Measurements from ENCODE around the gene UTP25. TPM values are rescaled to one million over a fixed set of nuclear protein-coding genes. Genes with fewer than 3 reads are reported as not detected.

Gene UTP25
- total and polyA plus RNA-seq, 2 of the 4 experiments (the other 2 are of a cell fraction): 7.1 to 17.4 TPM

GRCh38 chr1:209880031-209880430, 52.3 kb downstream of the UTP25 start:
- no peak for DNase-seq
- no peak for ATAC-seq (ENCODE audit: low read depth)
- WGBS, 2 experiments (ENCODE audit: extremely low coverage in 2 of 2, insufficient read length in 1 of 2): no CpG with 5 or more reads among the region's 3 CpGs
- no peak overlapping the region for H2BK15ac ChIP-seq (ENCODE audit: low read depth, low read length)
- H2AK5ac ChIP-seq (ENCODE audit: low read depth, low read length): no peak overlapping the region
- H3K18ac ChIP-seq (ENCODE audit: low read depth, low read length): no peak overlapping the region
- no peak overlapping the region for H3K14ac ChIP-seq (replicated peaks; ENCODE audit: low read depth, low read length)
- no peak overlapping the region for H3K9ac ChIP-seq (ENCODE audit: low read depth, low read length)
- no peak overlapping the region for H3K23ac ChIP-seq (ENCODE audit: low read depth, low read length)
- H2BK20ac ChIP-seq (ENCODE audit: low read depth, low read length): no peak overlapping the region
- no peaks in the 10 kb centered on the region for H3K36me3 ChIP-seq (ENCODE audit: control insufficient read depth, insufficient read depth, low read length)
- no peak overlapping the region for H2BK5ac ChIP-seq (ENCODE audit: low read depth, low read length, poor library complexity, severe bottlenecking)
- H4K91ac ChIP-seq (ENCODE audit: insufficient read depth, low read depth, low read length): no peak overlapping the region
- no peak overlapping the region for H3K4me2 ChIP-seq (ENCODE audit: low read depth, low read length)
- no peak overlapping the region for H3K4me3 ChIP-seq (ENCODE audit: insufficient read depth, low read depth, low read length)
- no peak overlapping the region for H4K5ac ChIP-seq (ENCODE audit: low read depth, low read length)
- H3K27ac ChIP-seq (ENCODE audit: insufficient read depth, low read length): no peak overlapping the region
- H4K20me1 ChIP-seq (ENCODE audit: insufficient read depth, low read length): no peaks in the 10 kb centered on the region
- dilution Hi-C loops (cut with HindIII; ENCODE audit: low sequenced_read_pairs, unreplicated experiment) (no loop called here), in situ Hi-C loops (cut with MboI; ENCODE audit: low sequenced_read_pairs) (no loop called here), intact Hi-C loops (cut with micrococcal nuclease) (no loop called here)
- CTCF ChIA-PET: interaction anchor here (1.3 to 2.3 kb wide), 2 partner anchors 20 to 37 kb away, joined by 4 to 6 read pairs; no protein-coding TSS in a partner anchor
- no peak overlapping the region for H4K8ac ChIP-seq (ENCODE audit: low read depth in 2 of 2, low read length in 2 of 2)
- no peak for TF ChIP-seq USF2 (IDR thresholded peaks at IDR 0.05; ENCODE audit: low read depth, low read length)
- no peak for TF ChIP-seq RAD21 (IDR thresholded peaks at IDR 0.05; ENCODE audit: low read length)
- TF ChIP-seq CHD1 (IDR thresholded peaks at IDR 0.05; ENCODE audit: low read depth, low read length): no peak
- no peak for TF ChIP-seq POLR2A (IDR thresholded peaks at IDR 0.05; ENCODE audit: low read depth, low read length)
- TF ChIP-seq SMC3 (IDR thresholded peaks at IDR 0.05; ENCODE audit: low read depth, low read length): no peak
- TF ChIP-seq RFX5 (IDR thresholded peaks at IDR 0.05; ENCODE audit: low read depth, low read length): no peak
- no peak for TF ChIP-seq MAFK (IDR thresholded peaks at IDR 0.05; ENCODE audit: low read depth, low read length)
- no peak for TF ChIP-seq CTCF (conservative IDR thresholded peaks at IDR 0.05; ENCODE audit: low read depth, low read length)
- no peak for TF ChIP-seq FOS (IDR thresholded peaks at IDR 0.05; ENCODE audit: low read depth, low read length)
- no peak for TF ChIP-seq MXI1 (IDR thresholded peaks at IDR 0.05; ENCODE audit: borderline replicate concordance, low read depth, low read length)
- TF ChIP-seq BHLHE40 (IDR thresholded peaks at IDR 0.05; ENCODE audit: low read depth, low read length): no peak
- no peak for TF ChIP-seq CEBPB (IDR thresholded peaks at IDR 0.05; ENCODE audit: low read depth, low read length)
- TF ChIP-seq RCOR1 (IDR thresholded peaks at IDR 0.05; ENCODE audit: insufficient replicate concordance, low read length): no peak
- no peak overlapping the region for H3K56ac ChIP-seq (ENCODE audit: extremely low read depth, insufficient read depth, low read length)
- POLR2A ChIA-PET (ENCODE audit: unreplicated experiment): interaction anchor here (0.7 kb wide), 1 partner anchor 10 kb away, joined by 3 read pairs; no protein-coding TSS in a partner anchor
- BruUV-seq (replicated peaks): no TSS peak
- no peak overlapping the region for H3K4ac ChIP-seq (ENCODE audit: low read depth, low read length)
- peaks cover 7% of the 10 kb centered on the region for H3K4me1 ChIP-seq (ENCODE audit: control insufficient read depth, insufficient read depth, low read length)
- H3K9me3 ChIP-seq (ENCODE audit: control insufficient read depth, insufficient read depth, low read length): no peaks in the 10 kb centered on the region
- H2BK120ac ChIP-seq (ENCODE audit: low read depth, low read length): no peak overlapping the region
- no peak overlapping the region for H2AFZ ChIP-seq (replicated peaks; ENCODE audit: low read length, poor library complexity)
- no peaks in the 10 kb centered on the region for H3K27me3 ChIP-seq (ENCODE audit: control insufficient read depth, insufficient read depth, low read length)
- no peak overlapping the region for H2AK9ac ChIP-seq (replicated peaks; ENCODE audit: low read depth, low read length, poor library complexity)
- H3K9me1 ChIP-seq (ENCODE audit: insufficient read depth, low read length): peaks cover 4% of the 10 kb centered on the region
- no peaks in the 10 kb centered on the region for H3K79me1 ChIP-seq (ENCODE audit: low read depth in 1 of 2, low read length in 2 of 2)
